PC-3 (cell line): Measurements from ENCODE around the gene USP54. TPM values are rescaled to one million over a fixed set of nuclear protein-coding genes. Genes with fewer than 3 reads are reported as not detected.
"Not testable (repeated sequence)": the region's sequence is repeated elsewhere in the genome, so short reads cannot be mapped to it uniquely, and the experiment has no call there.

Experiments used
- ATAC-seq: fragments of 200-7000 bp; cut with Tn5 transposase; 2 replicates; pipeline ENCODE4 v1.9.1; 2020; ENCODE audit warnings: mild to moderate bottlenecking, moderate library complexity
- BruUV-seq: library from RNA; stranded (reverse); fragments of 400-500 nt; replicated peaks from 2 replicates; lab custom pipeline; 2021; lab: Mats Ljungman, UMichigan
- CTCF ChIA-PET: fragments of 300-600 bp; sonication (Branson Sonifier 250); formaldehyde crosslinking; loops from one replicate; lab custom pipeline; 2022; ENCODE audit warnings: antibody characterized with exemption; lab: Charles Lee
- POLR2A ChIA-PET: fragments of 300-600 bp; sonication (Branson Sonifier 250); formaldehyde crosslinking; loops from one replicate; lab custom pipeline; 2022; ENCODE audit warnings: antibody characterized with exemption; ENCODE audit not compliant: unreplicated experiment; lab: Charles Lee
- DNase-seq: peaks from one replicate; pipeline ENCODE4 v3.0.0-alpha.2; 2015
- H2AFZ ChIP-seq: fragments of 300-600 bp; sonication (generic); 2 replicates; pipeline ENCODE4 v1.6.0; 2016; ENCODE audit warnings: antibody characterized with exemption, low read length
- H3F3A ChIP-seq: fragments of 300-600 bp; sonication (generic); one replicate; pipeline ENCODE4 v1.6.0; 2017; ENCODE audit warnings: antibody characterized with exemption, low read length, control low read depth, mild to moderate bottlenecking; ENCODE audit not compliant: unreplicated experiment
- H3K27ac ChIP-seq: fragments of 300-600 bp; sonication (generic); 2 replicates; pipeline ENCODE4 v1.5.1; 2016; ENCODE audit warnings: mild to moderate bottlenecking, low read length
- H3K27me3 ChIP-seq: fragments of 300-600 bp; sonication (generic); 2 replicates; pipeline ENCODE4 v1.6.1; 2016; ENCODE audit warnings: low read length, mixed read lengths
- H3K36me3 ChIP-seq: fragments of 300-600 bp; sonication (generic); 2 replicates; pipeline ENCODE4 v1.6.1; 2016; ENCODE audit warnings: low read depth, mixed run types, low read length, mixed read lengths
- H3K4me1 ChIP-seq: fragments of 300-600 bp; sonication (generic); 2 replicates; pipeline ENCODE4 v1.5.1; 2016; ENCODE audit warnings: low read length; ENCODE audit not compliant: insufficient read depth
- H3K4me2 ChIP-seq: fragments of 300-600 bp; sonication (generic); 2 replicates; pipeline ENCODE4 v1.6.0; 2016; ENCODE audit warnings: low read length
- H3K4me3 ChIP-seq: fragments of 300-600 bp; sonication (generic); 2 replicates; pipeline ENCODE4 v1.5.1; 2016; ENCODE audit warnings: mild to moderate bottlenecking, low read length, mixed read lengths
- H3K79me2 ChIP-seq: fragments of 300-600 bp; sonication (generic); 2 replicates; pipeline ENCODE4 v1.6.1; 2017; ENCODE audit warnings: low read length, mixed read lengths
- H3K9ac ChIP-seq: fragments of 300-600 bp; sonication (generic); 2 replicates; pipeline ENCODE4 v1.6.0; 2016; ENCODE audit warnings: mild to moderate bottlenecking, low read length
- H3K9me2 ChIP-seq: fragments of 300-600 bp; sonication (generic); replicated peaks from 2 replicates; pipeline ENCODE4 v1.6.1; 2016; ENCODE audit warnings: mixed run types, low read length, mixed read lengths
- H3K9me3 ChIP-seq: fragments of 300-600 bp; sonication (generic); 2 replicates; pipeline ENCODE4 v1.6.1; 2016; ENCODE audit warnings: low read length, mixed read lengths
- H4K20me1 ChIP-seq: fragments of 300-600 bp; sonication (generic); 2 replicates; pipeline ENCODE4 v1.6.1; 2016; ENCODE audit warnings: low read length, mixed read lengths
- EZH2 ChIP-seq: fragments of 300-600 bp; sonication (generic); IDR thresholded peaks from one replicate; pipeline ENCODE4 v1.6.1; 2017; ENCODE audit warnings: antibody characterized with exemption, mild to moderate bottlenecking, low read length; ENCODE audit not compliant: unreplicated experiment
- EZH2phosphoT487 ChIP-seq: fragments of 300-600 bp; sonication (generic); IDR thresholded peaks from 2 replicates; pipeline ENCODE4 v1.6.1; 2018; ENCODE audit warnings: mild to moderate bottlenecking, antibody characterized with exemption, low read length, borderline replicate concordance
- intact Hi-C: fragments of 100-400 bp; cut with micrococcal nuclease; formaldehyde crosslinking; loops from 2 replicates; pipeline ENCODE4 v1.9.0; 2023
- total RNA-seq: library from RNA; depleted of rRNA; stranded (reverse); fragments of >200 nt; gene quantifications from 2 replicates; pipeline ENCODE4 v1.2.3, GENCODE V29; 2014
- TF ChIP-seq, protein P1 (sequence below): fragments of 300-600 bp; sonication (generic); conservative IDR thresholded peaks from 2 replicates; pipeline ENCODE4 v1.5.1; 2017; ENCODE audit warnings: antibody characterized with exemption, low read depth, mild to moderate bottlenecking, low read length

The USP54 gene
- total RNA-seq, 1 experiment from 2014 or later = 43.7 TPM

DNA sequence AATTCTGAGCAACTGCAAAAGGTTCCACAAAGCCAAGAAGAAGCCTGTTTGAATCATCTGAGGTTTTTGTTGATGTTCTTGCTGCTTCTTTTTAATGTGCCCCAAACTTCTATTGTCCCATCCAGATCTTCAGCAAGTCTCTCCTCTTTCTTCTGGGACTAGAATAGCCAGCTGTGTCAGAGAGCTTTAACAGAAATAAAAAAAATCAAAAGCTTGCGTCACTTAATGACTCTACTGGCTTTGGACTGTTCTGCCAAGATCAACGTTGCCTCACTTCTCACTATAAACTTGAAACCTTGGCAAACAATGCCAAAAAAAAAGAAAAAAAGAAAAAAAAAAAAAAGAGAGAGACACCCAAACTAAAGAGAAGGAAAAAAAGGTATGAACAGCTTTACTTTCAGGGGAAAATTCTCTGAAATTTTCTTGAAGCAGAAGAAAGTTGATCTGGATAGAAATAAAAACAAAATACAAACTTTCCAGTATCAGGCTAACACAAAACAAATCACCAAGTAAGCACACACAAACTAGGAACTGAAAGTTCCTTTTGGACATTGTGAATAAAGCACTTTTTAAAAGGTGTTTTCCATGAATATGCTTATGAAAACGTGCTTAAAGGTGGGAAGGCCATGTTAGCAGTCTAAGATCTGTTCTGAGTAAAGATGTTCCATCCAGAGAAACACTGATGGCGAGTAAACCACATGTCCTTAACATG lies 14.8 kb downstream of the USP54 start:
- no peak overlapping the region for H3K4me3 ChIP-seq
- ATAC-seq (peak; percentile 61), DNase-seq (peak; percentile 98)
- peak overlapping the region; percentile 30 for H3K4me2 ChIP-seq
- ChIA-PET POLR2A (interaction anchor here (0.6 to 0.9 kb wide), 2 partner anchors 15 kb away, joined by 3 to 12 read pairs; partner anchors contain the start of gene USP54), CTCF (interaction anchor here (0.6 to 0.8 kb wide), 4 partner anchors 10 to 145 kb away, joined by 3 to 21 read pairs (median 3); no protein-coding TSS in a partner anchor)
- peaks cover 34% of the 10 kb centered on the region for H3K4me1 ChIP-seq
- H2AFZ ChIP-seq = peak overlapping the region; percentile 0; the same call in 1 of the 2 replicates
- no peak for TF ChIP-seq EZH2phosphoT487
- TF ChIP-seq EZH2 = no peak
- TF ChIP-seq, protein P1, sequence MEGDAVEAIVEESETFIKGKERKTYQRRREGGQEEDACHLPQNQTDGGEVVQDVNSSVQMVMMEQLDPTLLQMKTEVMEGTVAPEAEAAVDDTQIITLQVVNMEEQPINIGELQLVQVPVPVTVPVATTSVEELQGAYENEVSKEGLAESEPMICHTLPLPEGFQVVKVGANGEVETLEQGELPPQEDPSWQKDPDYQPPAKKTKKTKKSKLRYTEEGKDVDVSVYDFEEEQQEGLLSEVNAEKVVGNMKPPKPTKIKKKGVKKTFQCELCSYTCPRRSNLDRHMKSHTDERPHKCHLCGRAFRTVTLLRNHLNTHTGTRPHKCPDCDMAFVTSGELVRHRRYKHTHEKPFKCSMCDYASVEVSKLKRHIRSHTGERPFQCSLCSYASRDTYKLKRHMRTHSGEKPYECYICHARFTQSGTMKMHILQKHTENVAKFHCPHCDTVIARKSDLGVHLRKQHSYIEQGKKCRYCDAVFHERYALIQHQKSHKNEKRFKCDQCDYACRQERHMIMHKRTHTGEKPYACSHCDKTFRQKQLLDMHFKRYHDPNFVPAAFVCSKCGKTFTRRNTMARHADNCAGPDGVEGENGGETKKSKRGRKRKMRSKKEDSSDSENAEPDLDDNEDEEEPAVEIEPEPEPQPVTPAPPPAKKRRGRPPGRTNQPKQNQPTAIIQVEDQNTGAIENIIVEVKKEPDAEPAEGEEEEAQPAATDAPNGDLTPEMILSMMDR = no peak
- H3K9me3 ChIP-seq = no peaks in the 10 kb centered on the region
- peak overlapping the region; percentile 1; the same call in 1 of the 2 replicates for H3K9ac ChIP-seq
- BruUV-seq = TSS peak; percentile 28
- intact Hi-C loops = loop anchor here (1.0 kb wide), 3 partner anchors 10 to 68 kb away; no protein-coding TSS in a partner anchor
- H3K27me3 ChIP-seq = no peaks in the 10 kb centered on the region
- peaks cover 13% of the 10 kb centered on the region; the same call in 1 of the 2 replicates for H3K36me3 ChIP-seq
- peaks cover 5% of the 10 kb centered on the region for H3F3A ChIP-seq
- H3K9me2 ChIP-seq = no peaks in the 10 kb centered on the region
- peak overlapping the region; percentile 49 for H3K27ac ChIP-seq
- H3K79me2 ChIP-seq = 0 out of 2 replicates have a peak, but pooled peaks cover 6% of the 10 kb centered on the region
- H4K20me1 ChIP-seq = no peaks in the 10 kb centered on the region

DNA sequence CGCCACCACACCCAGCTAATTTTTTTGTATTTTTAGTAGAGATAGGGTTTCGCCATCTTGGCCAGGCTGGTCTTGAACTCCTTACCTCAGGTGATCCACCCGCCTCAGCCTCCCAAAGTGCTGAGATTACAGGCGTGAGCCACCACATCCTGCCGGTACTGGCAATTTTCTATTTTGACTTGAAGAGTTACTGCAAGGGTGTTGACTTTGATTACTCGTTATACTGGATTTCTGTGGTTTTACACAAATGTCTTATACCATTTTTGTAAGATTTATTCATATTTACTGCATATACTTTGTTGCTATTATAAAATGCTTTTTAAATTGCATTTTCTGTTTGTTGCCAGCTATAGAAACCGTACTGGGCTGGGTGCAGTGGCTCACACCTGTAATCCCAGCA lies 24.1 kb downstream of the USP54 start:
- H3K9me3 ChIP-seq, H3K9ac ChIP-seq, H3K27me3 ChIP-seq, H3K4me3 ChIP-seq, H2AFZ ChIP-seq, intact Hi-C loops, BruUV-seq, H3K27ac ChIP-seq, H4K20me1 ChIP-seq, H3K36me3 ChIP-seq, CTCF ChIA-PET, H3K79me2 ChIP-seq, H3K9me2 ChIP-seq, H3K4me2 ChIP-seq, H3F3A ChIP-seq, POLR2A ChIA-PET: not testable (repeated sequence)
- ATAC-seq (peak; percentile 26), DNase-seq (peak; percentile 79)
- H3K4me1 ChIP-seq = peaks cover 12% of the 10 kb centered on the region

DNA sequence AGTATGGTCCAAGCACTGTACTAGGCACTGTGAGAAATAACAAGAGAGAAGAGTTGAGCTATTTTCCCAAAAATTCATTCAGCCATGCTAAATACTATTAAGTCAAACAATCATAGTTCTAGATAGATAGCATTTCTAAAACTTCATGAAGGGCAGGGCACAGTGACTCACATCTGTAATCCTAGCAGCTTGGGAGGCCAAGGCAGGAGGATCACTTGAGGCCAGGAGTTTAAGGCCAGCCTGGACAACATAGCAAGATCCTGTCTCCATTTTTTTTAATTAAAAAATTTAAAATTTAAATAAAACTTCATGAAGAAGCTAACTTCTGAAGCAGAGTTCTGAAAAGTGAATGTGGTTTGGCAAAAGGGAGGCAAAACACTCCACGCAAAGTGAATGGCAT lies 29.9 kb downstream of the USP54 start:
- no peak overlapping the region for H3K27ac ChIP-seq
- no peaks in the 10 kb centered on the region for H4K20me1 ChIP-seq
- DNase-seq = no peak
- BruUV-seq = no TSS peak
- no peaks in the 10 kb centered on the region for H3F3A ChIP-seq
- H3K4me3 ChIP-seq = no peak overlapping the region
- H3K4me1 ChIP-seq = peaks cover 12% of the 10 kb centered on the region
- ChIA-PET POLR2A (interaction anchor here (0.6 kb wide), 2 partner anchors 15 to 60 kb away, joined by 3 to 8 read pairs; no protein-coding TSS in a partner anchor), CTCF (no interaction called here)
- ATAC-seq = no peak
- H3K9ac ChIP-seq = no peak overlapping the region
- no peak overlapping the region for H3K4me2 ChIP-seq
- H3K36me3 ChIP-seq = no peaks in the 10 kb centered on the region
- TF ChIP-seq, protein P1 = no peak
- TF ChIP-seq EZH2phosphoT487 (no peak), EZH2 (no peak)
- H3K79me2 ChIP-seq = no peaks in the 10 kb centered on the region
- H2AFZ ChIP-seq = no peak overlapping the region
- no peaks in the 10 kb centered on the region for H3K9me3 ChIP-seq
- H3K27me3 ChIP-seq = no peaks in the 10 kb centered on the region
- intact Hi-C loops = no loop called here
- H3K9me2 ChIP-seq = no peaks in the 10 kb centered on the region
